ENCODE measurements around the gene WDR33.
"Not testable (repeated sequence)": the region's sequence is repeated elsewhere in the genome, so short reads cannot be mapped to it uniquely, and the experiment has no call there.

Gene WDR33

GRCh38 chr2:127784965-127785518 lies 25.9 kb downstream of the WDR33 start:
- Histone ChIP-seq H3K4me1 (ENCODE audit: control insufficient read depth, insufficient read depth, low read length) (no peaks in the 10 kb centered on the region), H3K27ac (ENCODE audit: low read length) (no peak overlapping the region)

DNA sequence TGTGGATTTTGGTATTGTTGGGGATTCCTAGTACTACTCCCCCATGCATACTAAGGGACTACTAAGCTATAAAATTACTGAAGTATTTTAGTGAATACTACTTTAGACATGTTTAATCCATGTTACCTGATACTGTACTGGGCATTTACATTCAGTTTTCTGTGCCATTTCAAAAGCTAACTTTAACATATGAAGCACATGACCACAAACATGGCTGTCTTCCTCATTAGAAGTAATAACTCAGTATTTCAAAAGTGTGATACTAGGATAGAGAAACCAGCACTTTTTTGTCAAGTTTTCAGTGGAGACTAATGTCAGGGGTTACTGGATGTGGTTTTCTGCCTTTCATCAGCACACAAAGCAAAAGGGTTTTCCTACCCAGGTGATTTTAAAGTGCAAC lies 27.9 kb downstream of the WDR33 start:
- H3K9ac ChIP-seq (ENCODE audit: low read length in 2 of 2) = no peak overlapping the region
- no peaks in the 10 kb centered on the region for H3K27me3 ChIP-seq (ENCODE audit: control insufficient read depth in 1 of 2, insufficient read depth in 2 of 2, low read length in 2 of 2)
- H3K27ac ChIP-seq (ENCODE audit: low read length) = no peak overlapping the region
- no peaks in the 10 kb centered on the region for H3K4me1 ChIP-seq (ENCODE audit: control insufficient read depth, insufficient read depth, low read length)
- H3K4me3 ChIP-seq (ENCODE audit: low read length in 2 of 2) = no peak overlapping the region
- no peaks in the 10 kb centered on the region for H3K36me3 ChIP-seq (ENCODE audit: control insufficient read depth in 2 of 2, insufficient read depth in 2 of 2, low read length in 2 of 2)
- no peaks in the 10 kb centered on the region for H3K9me3 ChIP-seq (ENCODE audit: control insufficient read depth in 2 of 2, low read length in 2 of 2)

More at GRCh38 chr2:127784965-127785518, 25.9 kb downstream of the WDR33 start:
- no peak overlapping the region for H3K9ac ChIP-seq (ENCODE audit: low read length in 2 of 2)
- no peaks in the 10 kb centered on the region for H3K36me3 ChIP-seq (ENCODE audit: control insufficient read depth in 2 of 2, insufficient read depth in 2 of 2, low read length in 2 of 2)
- H3K4me3 ChIP-seq (ENCODE audit: low read length in 2 of 2) = no peak overlapping the region
- H3K9me3 ChIP-seq (ENCODE audit: control insufficient read depth in 2 of 2, low read length in 2 of 2) = no peaks in the 10 kb centered on the region
- H3K27me3 ChIP-seq (ENCODE audit: control insufficient read depth in 1 of 2, insufficient read depth in 2 of 2, low read length in 2 of 2) = no peaks in the 10 kb centered on the region

GRCh38 chr2:127778850-127779249 lies 32.1 kb downstream of the WDR33 start:
- Histone ChIP-seq H3K36me3 (ENCODE audit: control insufficient read depth in 2 of 2, insufficient read depth in 2 of 2, low read length in 2 of 2) (no peaks in the 10 kb centered on the region), H3K9ac (ENCODE audit: low read length in 2 of 2) (no peak overlapping the region), H3K27me3 (ENCODE audit: control insufficient read depth in 1 of 2, insufficient read depth in 2 of 2, low read length in 2 of 2) (no peaks in the 10 kb centered on the region), H3K9me3 (ENCODE audit: control insufficient read depth in 2 of 2, low read length in 2 of 2) (no peaks in the 10 kb centered on the region), H3K4me1 (ENCODE audit: control insufficient read depth, insufficient read depth, low read length) (no peaks in the 10 kb centered on the region), H3K27ac (ENCODE audit: low read length) (no peak overlapping the region), H3K4me3 (ENCODE audit: low read length in 2 of 2) (no peak overlapping the region)

- no peak overlapping the region for H3K27ac ChIP-seq (ENCODE audit: low read length)
- no peak overlapping the region for H3K9ac ChIP-seq (ENCODE audit: low read length in 2 of 2)
- no peaks in the 10 kb centered on the region for H3K4me1 ChIP-seq (ENCODE audit: control insufficient read depth, insufficient read depth, low read length)
- H3K36me3 ChIP-seq (ENCODE audit: control insufficient read depth in 2 of 2, insufficient read depth in 2 of 2, low read length in 2 of 2) = no peaks in the 10 kb centered on the region
- H3K4me3 ChIP-seq (ENCODE audit: low read length in 2 of 2) = no peak overlapping the region
- H3K9me3 ChIP-seq (ENCODE audit: control insufficient read depth in 2 of 2, low read length in 2 of 2) = no peaks in the 10 kb centered on the region
- H3K27me3 ChIP-seq (ENCODE audit: control insufficient read depth in 1 of 2, insufficient read depth in 2 of 2, low read length in 2 of 2) = no peaks in the 10 kb centered on the region
Measured at GRCh38 chr2:127778447-127778846, 32.5 kb downstream of the WDR33 start.

DNA sequence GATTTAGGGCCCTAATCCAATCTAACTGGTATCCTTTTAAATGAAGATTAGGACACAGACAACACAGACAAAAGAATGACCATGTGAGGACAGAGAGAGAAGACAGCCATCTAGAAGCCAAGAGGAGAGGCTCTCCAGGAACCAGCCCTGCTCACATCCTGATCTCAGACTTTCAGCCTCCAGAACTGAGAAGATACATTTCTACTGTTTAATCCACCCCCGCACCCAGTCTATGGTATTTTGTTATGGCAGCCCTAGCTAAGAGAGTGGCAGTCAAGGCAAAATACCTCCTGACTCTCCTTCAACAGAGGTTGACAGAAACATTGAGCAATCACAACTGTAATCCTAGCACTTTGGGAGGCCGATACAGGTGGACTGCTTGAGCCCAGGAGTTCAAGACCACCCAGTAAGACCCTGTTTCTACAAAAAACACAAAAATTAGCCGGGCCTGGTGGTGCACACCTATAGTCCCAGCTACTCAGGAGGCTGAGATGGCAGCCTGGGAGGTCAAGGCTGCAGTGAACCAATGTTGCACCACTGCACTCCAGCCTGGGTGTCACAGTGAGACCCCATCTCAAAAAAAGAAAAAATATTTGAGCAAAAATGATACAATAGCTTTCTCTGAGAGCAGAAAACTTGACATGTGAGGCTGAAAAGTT lies 34.7 kb downstream of the WDR33 start:
- no peaks in the 10 kb centered on the region for H3K36me3 ChIP-seq (ENCODE audit: control insufficient read depth in 2 of 2, insufficient read depth in 2 of 2, low read length in 2 of 2)
- no peak overlapping the region for H3K9ac ChIP-seq (ENCODE audit: low read length in 2 of 2)
- H3K9me3 ChIP-seq (ENCODE audit: control insufficient read depth in 2 of 2, low read length in 2 of 2) = no peaks in the 10 kb centered on the region
- no peak overlapping the region for H3K27ac ChIP-seq (ENCODE audit: low read length)
- H3K4me1 ChIP-seq (ENCODE audit: control insufficient read depth, insufficient read depth, low read length) = no peaks in the 10 kb centered on the region
- H3K4me3 ChIP-seq (ENCODE audit: low read length in 2 of 2) = no peak overlapping the region
- H3K27me3 ChIP-seq (ENCODE audit: control insufficient read depth in 1 of 2, insufficient read depth in 2 of 2, low read length in 2 of 2) = no peaks in the 10 kb centered on the region

DNA sequence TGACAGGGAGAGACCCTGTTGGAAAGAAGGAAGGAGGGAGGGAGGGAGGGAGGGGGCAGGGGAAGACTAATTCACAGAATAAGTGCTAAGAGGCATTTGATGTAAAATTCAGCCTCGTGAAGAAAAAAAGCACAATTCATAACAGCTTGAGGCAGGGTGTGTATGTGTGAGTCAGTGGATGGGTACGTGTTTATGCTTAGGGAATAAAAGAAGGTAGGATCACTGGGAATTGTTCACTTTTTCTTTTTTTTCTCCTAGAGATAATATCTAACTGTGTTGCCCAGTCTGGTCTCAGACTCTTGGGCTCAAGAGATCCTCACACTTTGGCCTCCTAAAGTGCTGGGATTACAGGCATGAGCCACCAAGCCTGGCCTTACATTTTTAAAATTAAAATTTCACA lies 39.2 kb downstream of the WDR33 start:
- Histone ChIP-seq H3K9ac (ENCODE audit: low read length in 2 of 2) (no peak overlapping the region), H3K9me3 (ENCODE audit: control insufficient read depth in 2 of 2, low read length in 2 of 2) (no peaks in the 10 kb centered on the region), H3K4me1 (ENCODE audit: control insufficient read depth, insufficient read depth, low read length) (no peaks in the 10 kb centered on the region), H3K4me3 (ENCODE audit: low read length in 2 of 2) (no peak overlapping the region), H3K36me3 (ENCODE audit: control insufficient read depth in 2 of 2, insufficient read depth in 2 of 2, low read length in 2 of 2) (peaks cover 6 to 7% of the 10 kb centered on the region in 2 donors), H3K27ac (ENCODE audit: low read length) (no peak overlapping the region), H3K27me3 (ENCODE audit: control insufficient read depth in 1 of 2, insufficient read depth in 2 of 2, low read length in 2 of 2) (no peaks in the 10 kb centered on the region)

DNA sequence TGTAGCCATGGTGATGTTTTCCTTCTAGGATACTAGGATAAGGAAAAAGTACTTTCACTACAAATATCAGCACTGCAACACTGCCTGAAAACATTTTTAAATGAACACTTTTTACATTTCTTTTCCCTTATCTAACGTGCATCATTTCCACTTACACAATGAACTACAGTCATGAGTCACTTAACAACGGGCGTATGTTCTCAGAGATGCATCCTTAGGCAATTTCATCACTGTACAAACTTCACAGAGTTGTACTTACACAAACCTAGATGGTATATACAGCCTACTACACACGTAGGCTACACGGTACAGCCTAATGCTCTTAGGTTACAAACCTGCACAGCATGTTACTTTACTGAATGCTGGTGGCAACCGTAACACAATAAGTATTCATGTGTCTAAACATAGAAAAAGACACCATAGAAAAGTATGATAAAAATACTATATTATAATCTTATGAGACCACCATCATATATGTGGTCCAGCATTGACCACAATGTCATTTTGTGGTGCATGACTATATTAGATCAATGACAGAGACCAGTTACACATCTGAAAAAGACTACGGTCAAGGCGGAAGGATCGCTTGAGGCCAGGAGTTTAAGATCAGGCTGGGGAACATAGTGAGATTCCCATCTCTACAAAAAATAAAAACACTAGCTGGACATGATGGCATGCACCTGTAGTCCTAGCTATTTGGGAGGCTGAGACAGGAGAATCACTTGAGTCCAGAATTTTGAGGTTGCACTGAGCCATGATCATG lies 39.8 kb downstream of the WDR33 start:
- H3K4me1 ChIP-seq (ENCODE audit: control insufficient read depth, insufficient read depth, low read length) = no peaks in the 10 kb centered on the region
- H3K9me3 ChIP-seq (ENCODE audit: control insufficient read depth in 2 of 2, low read length in 2 of 2) = no peaks in the 10 kb centered on the region
- no peaks in the 10 kb centered on the region for H3K27me3 ChIP-seq (ENCODE audit: control insufficient read depth in 1 of 2, insufficient read depth in 2 of 2, low read length in 2 of 2)
- no peak overlapping the region for H3K4me3 ChIP-seq (ENCODE audit: low read length in 2 of 2)
- H3K36me3 ChIP-seq (ENCODE audit: control insufficient read depth in 2 of 2, insufficient read depth in 2 of 2, low read length in 2 of 2) = peaks cover 6 to 13% of the 10 kb centered on the region in 2 donors
- no peak overlapping the region for H3K9ac ChIP-seq (ENCODE audit: low read length in 2 of 2)
- no peak overlapping the region for H3K27ac ChIP-seq (ENCODE audit: low read length)

GRCh38 chr2:127770534-127770933 lies 40.4 kb downstream of the WDR33 start:
- H3K4me1 ChIP-seq (ENCODE audit: control insufficient read depth, insufficient read depth, low read length); H3K9me3 ChIP-seq (ENCODE audit: control insufficient read depth in 2 of 2, low read length in 2 of 2); H3K9ac ChIP-seq (ENCODE audit: low read length in 2 of 2); H3K4me3 ChIP-seq (ENCODE audit: low read length in 2 of 2); H3K27me3 ChIP-seq (ENCODE audit: control insufficient read depth in 1 of 2, insufficient read depth in 2 of 2, low read length in 2 of 2); H3K27ac ChIP-seq (ENCODE audit: low read length): not testable (repeated sequence)
- H3K36me3 ChIP-seq (ENCODE audit: control insufficient read depth in 2 of 2, insufficient read depth in 2 of 2, low read length in 2 of 2) = peaks cover 6 to 13% of the 10 kb centered on the region in 2 donors

DNA sequence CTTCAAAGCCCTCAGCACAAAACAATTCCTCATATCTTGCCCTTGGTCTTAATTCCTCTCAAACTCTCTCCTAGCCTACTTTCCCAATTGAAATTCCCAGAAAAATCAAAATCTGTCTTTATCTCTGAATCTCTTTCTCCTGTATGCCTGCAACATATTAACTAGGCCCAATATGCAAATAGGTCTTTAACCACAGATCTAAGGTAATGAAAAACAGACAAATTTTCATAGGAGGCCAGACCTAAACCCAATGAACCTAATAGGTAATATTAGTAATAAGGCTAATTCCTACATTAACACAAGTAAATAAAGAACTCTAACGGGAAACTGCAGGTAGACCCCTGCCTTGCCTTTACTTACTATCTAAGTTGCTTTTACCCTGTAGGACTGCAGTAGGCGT lies 41.4 kb downstream of the WDR33 start:
- Histone ChIP-seq H3K9me3 (ENCODE audit: control insufficient read depth in 2 of 2, low read length in 2 of 2) (no peaks in the 10 kb centered on the region), H3K27ac (ENCODE audit: low read length) (no peak overlapping the region), H3K4me1 (ENCODE audit: control insufficient read depth, insufficient read depth, low read length) (no peaks in the 10 kb centered on the region), H3K36me3 (ENCODE audit: control insufficient read depth in 2 of 2, insufficient read depth in 2 of 2, low read length in 2 of 2) (peaks cover 12 to 22% of the 10 kb centered on the region in 2 donors), H3K27me3 (ENCODE audit: control insufficient read depth in 1 of 2, insufficient read depth in 2 of 2, low read length in 2 of 2) (no peaks in the 10 kb centered on the region), H3K9ac (ENCODE audit: low read length in 2 of 2) (no peak overlapping the region), H3K4me3 (ENCODE audit: low read length in 2 of 2) (no peak overlapping the region)

DNA sequence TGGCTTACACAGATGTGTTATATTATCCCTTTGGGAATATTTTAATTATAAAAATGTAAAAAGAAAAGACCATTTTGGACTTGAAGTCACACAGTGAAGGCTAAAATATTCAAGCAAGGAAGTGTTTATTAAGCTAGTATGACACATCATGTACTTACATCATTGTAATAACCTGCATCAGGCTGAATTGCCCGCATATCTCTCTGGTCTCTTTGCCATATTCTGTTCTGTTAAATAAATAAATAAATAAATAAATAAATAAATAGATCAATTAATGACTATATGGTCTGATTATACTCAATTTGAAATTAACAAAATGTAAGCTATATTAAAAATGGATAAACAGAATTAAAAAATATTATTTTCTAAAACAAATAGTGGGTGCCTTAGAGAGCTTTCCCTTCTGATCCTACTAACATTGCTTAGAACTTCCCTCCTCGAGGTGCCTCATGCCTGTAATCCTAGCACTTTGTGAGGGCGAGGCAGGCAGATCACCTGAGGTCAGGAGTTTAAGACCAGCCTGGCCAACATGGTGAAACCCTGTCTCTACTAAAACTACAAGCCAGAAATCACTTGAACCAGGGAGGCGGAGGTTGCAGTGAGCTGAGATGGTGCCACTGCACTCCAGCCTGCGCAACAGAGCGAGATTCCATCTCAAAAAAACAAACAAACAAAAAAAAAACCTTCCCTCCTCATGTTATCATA lies 42.0 kb downstream of the WDR33 start:
- H3K36me3 ChIP-seq (ENCODE audit: control insufficient read depth in 2 of 2, insufficient read depth in 2 of 2, low read length in 2 of 2) = peaks cover 19 to 28% of the 10 kb centered on the region in 2 donors
- H3K9ac ChIP-seq (ENCODE audit: low read length in 2 of 2) = no peak overlapping the region
- no peaks in the 10 kb centered on the region for H3K9me3 ChIP-seq (ENCODE audit: control insufficient read depth in 2 of 2, low read length in 2 of 2)
- no peak overlapping the region for H3K4me3 ChIP-seq (ENCODE audit: low read length in 2 of 2)
- no peaks in the 10 kb centered on the region for H3K27me3 ChIP-seq (ENCODE audit: control insufficient read depth in 1 of 2, insufficient read depth in 2 of 2, low read length in 2 of 2)
- H3K27ac ChIP-seq (ENCODE audit: low read length) = no peak overlapping the region
- H3K4me1 ChIP-seq (ENCODE audit: control insufficient read depth, insufficient read depth, low read length) = no peaks in the 10 kb centered on the region
